Inflammatory macrophage treated with lipopolysaccharide for 4 hours (primary cell): ENCODE measurements around the gene MICALL1.
"Not testable (repeated sequence)": the region's sequence is repeated elsewhere in the genome, so short reads cannot be mapped to it uniquely, and the experiment has no call there.

Experiments used
- DNase-seq: peaks from one replicate; pipeline ENCODE4 v3.0.0-alpha.2; 2020

Gene MICALL1

DNA sequence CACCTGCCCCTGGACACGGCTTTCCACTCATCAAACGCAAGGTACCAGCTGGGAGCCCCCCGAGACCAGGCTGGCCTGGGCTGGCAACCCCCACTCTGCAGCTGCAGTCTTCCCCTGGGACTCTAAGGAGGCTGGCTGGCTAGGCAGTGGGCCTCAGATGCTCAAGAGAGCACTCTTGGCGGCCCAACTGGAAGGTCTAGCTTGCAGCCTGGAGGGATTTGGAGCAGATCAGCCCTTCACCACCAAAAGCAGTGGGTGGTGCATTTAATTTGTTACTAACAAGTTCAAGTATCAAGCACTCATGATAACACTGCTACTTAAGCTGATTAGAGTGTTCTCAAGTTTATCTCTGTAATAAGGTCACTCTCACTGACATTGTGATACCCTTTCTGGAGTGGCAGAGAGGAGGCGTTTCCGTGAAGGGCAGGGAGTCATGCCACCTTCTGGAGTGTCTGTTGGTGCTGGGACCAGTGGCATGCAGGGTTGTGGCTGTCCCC lies 25.8 kb downstream of the MICALL1 start:
- DNase-seq: no peak

DNA sequence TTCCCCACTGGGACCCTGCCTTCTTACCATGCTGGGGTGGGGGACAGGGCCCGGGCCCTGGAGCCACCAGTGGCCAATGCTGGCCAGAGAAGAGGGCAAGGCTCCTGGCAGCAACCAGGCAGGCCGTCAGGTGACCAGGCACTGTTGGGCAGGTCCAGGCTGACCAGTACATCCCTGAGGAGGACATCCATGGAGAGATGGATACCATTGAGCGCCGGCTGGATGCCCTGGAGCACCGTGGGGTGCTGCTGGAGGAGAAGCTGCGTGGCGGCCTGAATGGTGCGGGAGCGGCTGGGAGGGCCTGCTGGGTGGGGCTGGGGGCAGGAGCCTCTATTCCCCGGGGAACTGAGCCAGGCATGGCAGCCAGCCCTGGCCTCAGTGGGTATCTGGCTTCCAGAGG lies 26.3 kb downstream of the MICALL1 start:
- DNase-seq: no peak

DNA sequence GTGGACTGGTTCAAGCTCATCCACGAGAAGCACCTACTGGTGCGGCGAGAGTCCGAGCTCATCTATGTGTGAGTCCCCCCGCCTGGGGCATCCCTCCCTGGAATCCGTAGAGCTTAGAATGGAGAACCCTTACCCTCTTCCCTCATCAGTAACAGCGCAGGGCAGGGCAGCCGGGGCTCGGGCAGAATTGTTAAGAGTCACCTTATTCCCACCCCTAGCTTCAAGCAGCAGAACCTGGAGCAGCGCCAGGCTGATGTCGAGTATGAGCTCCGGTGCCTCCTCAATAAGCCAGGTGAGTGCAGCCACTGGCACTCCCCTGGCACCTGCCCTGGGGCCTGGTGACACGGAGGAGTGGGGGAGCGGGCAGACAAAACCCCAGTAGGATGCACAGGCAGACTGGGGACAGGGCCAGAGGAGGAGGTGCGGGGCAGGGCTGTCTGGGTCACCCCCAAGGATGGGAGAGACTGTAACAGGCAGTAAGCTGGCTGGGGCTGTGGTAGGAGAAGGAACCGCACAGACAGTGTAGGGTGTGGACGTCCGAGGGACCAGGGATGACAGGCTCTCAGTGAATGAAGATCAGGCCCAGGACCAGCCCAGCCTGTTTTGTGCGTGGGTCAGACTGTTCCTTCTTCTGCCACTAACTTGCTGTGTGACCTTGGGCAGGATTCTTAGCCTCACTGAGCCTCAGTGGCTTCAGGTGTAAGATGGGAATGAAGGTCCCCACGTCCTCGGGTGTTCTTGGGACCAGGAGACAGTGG lies 26.9 kb downstream of the MICALL1 start:
- DNase-seq: no peak

DNA sequence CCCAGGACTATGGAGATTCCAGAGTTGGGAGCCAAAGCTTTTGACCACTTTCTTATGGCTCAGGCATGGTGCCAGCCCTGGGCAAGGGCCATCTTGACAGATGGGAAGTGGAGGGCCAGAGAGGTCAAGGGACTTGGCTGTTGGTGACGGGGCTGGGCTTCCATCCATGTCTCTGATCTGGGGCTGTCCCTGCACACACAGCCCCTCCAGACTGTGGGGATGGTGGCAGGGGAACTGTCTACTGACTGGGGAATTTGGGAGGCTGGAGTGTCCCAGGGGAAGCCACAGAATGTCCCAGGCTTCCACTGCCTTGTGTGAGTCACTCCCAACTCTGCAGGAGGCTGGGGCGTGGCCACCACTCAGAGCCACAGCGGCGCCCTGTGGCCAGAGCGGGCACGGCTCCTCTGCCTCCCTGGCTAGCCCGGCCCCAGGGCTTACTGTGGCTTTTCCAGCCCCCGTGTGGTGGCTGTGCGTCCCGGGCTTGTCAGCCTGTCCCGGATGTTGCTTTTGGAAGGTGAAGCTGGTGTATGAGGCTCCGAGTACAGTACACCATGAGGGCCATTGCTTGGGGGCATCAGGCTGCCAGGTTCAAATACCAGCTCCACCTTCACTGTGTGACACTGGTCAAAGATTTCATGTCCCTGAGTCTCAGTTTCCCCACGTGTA lies 27.7 kb downstream of the MICALL1 start:
- DNase-seq: peak; percentile 92

DNA sequence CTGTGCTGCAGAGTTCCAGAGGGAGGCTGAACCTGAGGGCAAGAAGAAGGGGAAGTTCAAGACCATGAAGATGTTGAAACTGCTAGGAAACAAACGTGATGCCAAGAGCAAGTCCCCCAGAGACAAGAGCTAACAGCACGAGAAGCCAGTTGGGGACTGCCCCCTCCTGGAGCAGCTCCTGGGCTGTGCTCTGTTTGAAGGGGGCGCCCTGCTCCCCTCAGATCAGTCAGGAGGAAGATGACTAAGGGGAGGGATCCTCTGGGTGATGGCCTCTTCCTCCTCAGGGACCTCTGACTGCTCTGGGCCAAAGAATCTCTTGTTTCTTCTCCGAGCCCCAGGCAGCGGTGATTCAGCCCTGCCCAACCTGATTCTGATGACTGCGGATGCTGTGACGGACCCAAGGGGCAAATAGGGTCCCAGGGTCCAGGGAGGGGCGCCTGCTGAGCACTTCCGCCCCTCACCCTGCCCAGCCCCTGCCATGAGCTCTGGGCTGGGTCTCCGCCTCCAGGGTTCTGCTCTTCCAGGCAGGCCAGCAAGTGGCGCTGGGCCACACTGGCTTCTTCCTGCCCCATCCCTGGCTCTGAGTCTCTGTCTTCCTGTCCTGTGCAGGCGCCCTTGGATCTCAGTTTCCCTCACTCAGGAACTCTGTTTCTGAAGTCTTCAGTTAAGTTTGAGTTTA lies 34.7 kb downstream of the MICALL1 start:
- no peak for DNase-seq

DNA sequence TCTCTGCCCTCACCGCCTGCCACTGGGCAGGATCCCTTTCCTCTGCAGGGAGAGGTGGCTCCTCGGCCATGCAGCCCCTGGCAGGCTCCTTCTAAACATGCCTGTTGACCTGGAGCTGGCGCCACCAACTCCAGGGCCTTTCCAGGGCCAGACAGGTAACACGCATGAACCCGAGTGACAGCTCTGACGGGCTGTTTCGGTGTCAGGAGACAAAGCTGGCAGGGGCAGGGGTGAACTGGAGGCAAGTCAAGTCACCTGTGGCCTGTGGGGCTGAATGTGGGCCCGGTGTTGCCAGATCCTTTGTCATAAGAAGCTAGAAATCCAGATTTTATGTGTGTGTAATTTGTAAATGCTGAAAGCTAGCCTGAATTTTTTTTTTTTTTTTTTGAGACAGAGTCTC lies 36.0 kb downstream of the MICALL1 start:
- no peak for DNase-seq

DNA sequence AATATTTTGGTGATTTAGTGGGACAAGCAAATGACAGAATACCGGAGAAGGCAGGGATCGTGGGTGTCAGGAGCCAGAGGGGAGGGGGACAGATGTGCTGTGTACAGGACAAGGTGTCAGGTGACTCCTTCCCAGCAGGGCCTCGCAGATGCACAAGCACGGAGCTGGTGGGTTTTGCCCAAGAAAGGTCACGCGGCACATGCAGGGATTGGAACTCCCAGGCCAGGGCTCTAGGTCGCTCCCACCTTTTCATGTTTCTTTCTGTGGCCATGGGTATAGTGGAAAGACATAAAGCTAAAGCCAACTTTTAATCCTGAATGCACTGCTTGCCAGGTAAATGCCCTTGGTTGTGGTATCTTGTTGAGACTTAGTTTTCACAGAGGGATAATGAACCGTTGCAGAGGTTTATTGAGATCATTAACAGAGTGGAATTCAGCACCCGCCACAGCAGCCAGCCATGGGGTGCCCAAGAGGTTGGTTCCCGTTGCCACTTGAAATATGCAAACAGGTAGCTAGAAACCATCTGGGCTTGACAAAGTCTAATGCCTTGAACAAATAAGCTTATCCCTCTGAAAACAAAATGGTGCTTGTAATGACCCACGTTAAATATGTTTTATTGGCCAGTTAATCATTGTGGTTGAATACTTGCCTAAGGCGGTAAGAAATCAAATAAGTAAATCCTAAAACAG lies 37.2 kb downstream of the MICALL1 start:
- no peak for DNase-seq

DNA sequence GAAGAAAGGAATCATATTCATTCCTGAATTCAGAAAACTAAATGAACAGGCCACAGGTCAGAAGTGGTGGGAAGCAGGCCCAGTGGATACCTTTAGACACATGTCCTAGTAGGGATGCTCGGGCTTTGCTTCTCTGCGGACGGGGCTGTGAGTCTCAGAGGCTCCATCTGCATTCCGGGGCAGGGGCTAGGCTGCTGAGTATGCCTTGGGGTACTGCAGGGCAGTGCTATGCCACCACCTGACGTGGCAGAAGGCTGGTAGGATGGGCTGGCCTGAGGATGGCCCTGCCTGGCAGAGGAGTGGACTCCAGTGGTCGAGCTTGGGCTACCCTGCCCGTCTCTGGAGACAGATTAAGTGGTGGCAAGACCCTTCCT lies 37.7 kb downstream of the MICALL1 start:
- DNase-seq: no peak

DNA sequence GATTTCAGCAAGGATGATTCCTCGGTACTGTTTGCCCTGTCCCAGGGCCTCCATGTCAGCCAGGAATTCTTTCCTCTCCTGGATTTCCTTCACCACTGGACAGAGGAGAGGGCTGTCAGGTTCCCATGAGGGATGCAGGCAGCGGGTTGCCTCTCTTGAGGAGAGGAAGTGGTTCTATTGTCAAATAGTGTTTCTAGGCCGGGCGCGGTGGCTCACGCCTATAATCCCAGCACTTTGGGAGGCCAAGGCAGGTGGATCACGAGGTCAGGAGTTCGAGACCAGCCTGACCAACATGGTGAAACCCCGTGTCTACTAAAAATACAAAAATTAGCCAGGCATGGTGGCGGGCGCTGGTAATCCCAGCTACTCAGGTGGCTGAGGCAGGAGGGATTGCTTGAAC lies 38.3 kb downstream of the MICALL1 start:
- DNase-seq: not testable (repeated sequence)

DNA sequence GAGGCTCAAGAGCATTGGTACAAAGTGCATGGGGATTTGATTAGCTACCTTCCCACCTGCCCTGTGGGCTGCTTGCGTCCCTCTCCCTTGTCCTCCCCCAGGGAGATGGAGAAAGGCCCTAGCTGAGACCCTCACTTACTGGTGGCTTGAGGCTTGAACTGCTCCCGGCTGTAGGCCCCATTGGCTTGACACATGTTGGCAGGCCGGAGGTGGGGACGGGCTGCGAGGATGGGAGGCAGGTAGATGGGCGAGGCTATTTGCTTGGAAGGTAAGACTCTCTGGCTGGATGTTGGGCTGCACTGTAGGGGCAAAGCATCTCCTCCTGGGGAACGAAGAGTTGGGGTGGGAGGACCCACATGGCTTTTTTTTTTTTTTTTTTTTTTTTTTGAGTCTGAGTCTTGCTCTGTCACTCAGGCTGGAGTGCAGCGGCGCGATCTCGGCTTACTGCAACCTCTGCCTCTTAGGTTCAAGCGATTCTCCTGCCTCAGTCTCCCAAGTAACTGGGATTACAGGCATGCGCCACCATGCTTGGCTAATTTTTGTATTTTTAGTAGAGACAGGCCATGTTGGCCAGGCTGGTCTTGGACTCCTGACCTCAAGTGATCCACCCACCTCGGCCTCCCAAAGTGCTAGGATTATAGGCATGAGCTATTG lies 41.2 kb downstream of the MICALL1 start:
- not testable (repeated sequence) for DNase-seq

DNA sequence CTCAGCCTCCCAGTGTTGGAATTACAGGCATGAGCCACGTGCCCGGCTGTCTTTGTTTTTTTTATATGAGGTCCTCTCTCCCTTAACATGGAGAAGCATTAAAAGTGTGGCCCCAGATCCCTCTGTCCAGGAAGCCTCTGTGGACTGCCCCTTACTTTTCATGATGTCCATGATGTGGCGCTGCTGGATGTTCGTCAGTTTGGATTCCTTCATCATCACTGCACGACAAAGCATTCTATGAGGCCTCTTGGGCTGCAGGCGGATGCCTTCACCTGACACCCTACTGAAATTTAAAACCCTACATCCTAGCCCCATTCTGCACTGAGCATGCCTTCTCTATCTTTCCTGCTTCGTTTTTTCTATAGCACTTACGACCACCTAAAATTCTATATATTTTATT lies 45.2 kb downstream of the MICALL1 start:
- no peak for DNase-seq

DNA sequence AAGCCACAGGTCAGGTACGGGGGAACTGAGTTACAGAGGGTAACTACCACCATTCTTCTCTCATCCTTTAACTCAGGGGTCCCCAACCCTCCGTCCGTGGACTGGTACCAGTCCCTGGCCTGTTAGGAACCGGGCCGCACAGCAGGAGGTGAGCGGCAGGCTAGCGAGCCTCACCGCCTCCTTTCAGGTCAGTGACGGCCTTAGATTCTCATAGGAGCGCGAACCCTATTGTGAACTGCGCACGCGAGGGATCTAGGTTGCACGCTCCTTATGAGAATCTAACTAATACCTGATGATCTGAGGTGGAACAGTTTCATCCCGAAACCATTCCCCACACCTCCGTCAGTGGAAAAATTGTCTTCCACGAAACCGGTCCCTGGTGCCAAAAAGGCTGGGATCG lies 46.5 kb downstream of the MICALL1 start:
- DNase-seq: not testable (repeated sequence)

DNA sequence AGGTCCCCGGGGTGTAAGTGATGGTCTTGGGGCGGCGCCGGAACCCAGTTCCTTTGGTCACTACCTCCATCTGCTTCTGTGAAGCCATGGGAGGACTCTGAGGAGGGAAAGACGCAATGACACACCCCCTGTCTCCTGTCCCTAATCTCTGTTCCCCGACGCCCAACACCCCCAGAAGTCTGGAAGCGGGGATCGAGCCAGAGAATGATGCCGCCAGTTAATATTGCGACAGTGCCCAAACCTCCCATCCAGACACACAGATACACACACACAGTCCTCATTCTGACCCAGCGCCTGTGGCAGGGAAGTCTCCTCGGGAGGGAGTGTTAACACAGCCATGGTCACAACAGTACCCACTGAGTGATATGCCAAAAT lies 47.0 kb downstream of the MICALL1 start:
- DNase-seq: no peak

DNA sequence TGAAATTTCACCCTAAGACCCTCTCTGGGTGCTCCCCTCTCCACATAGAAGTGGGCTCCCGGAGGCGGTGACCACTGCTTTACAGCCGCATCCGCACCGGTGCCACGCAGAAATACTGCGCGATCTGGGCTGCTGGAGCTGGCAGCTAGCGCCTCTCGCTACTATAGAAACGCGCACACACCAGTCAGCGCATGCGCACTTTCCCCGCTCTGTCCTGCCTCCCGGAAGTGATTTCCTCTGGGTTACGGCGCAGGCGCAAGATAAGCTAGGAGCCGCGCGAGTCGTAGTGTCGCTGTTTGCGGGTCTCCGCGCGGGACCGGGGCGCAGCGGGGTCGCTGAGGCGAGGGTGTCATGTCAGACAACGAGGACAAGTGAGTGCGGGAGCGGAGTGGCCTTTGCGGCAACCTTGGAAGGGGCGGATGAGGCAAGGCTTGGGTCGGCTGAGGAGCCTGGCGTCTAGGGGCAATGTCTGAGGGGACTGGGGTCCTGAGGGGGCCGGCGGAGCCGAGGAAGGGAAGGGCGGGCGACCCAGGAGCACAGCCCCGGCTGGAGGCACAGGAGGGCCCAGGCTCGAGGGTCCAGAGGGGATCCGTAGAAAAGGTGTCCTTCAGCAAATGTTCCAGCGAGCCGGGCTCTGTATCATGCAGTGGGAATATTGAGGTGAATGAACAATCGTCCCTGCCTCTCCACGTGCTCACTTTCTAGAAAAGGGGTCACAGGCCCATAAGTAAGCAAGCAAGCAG lies 47.5 kb downstream of the MICALL1 start, which contains the start of the genes C22orf23 and POLR2F:
Gene C22orf23 (minus strand): TSS at position 165 of the 743 bp plus-strand sequence. CDS start 452 bp downstream, outside the sequence.
Gene POLR2F (plus strand): TSS at position 263 of the 743 bp plus-strand sequence. CDS start 89 bp downstream, at position 352.
- peak; percentile 98 for DNase-seq

DNA sequence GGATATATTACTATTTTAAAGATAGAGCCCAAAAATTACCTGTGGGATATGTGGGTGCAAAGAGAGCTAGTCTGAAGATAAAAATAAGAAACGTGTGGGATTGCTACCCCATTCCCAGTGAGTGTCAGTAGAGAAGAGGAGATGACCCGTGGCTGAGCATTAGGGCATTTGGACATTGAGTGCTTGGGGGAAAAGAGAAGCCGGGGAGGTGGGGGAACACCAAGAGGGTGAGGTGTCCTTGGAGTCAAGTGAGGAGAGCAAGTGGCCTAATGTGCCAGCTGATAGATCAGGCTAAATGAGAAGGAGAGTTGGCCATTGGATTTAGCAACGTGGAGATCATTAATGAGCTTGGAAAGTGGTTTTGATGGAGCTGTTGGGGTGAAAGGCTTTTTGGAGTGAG lies 48.6 kb downstream of the MICALL1 start:
- no peak for DNase-seq

DNA sequence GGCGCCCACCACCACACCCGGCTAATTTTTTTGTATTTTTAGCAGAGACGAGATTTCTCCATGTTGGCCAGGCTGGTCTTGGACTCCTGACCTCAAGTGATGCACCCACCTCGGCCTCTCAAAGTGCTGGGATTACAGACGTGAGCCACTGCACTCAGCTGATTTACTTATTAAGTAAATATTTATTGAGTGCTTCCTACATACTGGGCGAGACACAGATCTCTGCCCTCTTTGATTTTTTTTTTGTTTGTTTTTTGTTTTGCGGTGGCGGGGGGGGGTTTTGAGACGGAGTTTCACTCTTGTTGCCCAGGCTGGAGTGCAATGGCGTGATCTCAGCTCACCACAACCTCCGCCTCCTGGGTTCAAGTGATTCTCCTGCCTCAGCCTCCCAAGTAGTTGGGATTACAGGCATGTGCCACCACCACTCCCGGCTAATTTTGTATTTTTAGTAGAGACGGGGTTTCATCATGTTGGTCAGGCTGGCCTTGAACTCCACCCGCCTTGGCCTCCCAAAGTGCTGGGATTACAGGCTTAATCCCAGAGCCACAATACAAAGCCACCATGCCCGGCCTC lies 49.8 kb downstream of the MICALL1 start:
- DNase-seq: not testable (repeated sequence)

DNA sequence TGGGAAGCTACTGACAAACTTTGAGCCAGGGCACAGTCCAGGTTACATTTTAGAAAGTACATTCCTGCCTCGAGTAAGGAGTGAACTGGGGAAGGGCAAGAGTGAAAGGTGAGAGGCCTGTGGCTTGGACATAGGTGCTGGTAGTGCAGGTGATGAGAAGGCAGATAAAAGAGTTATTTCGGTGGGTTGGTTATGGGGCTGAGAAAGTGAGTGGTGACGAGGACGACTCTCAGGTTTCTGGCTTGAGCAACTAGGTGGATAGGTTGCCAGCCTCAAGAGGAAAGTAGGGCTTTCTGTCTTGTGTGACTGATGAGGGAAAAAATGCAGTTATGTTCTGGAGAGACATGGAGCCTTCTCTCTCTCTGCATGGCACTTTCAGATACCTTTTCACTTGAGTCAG lies 51.1 kb downstream of the MICALL1 start:
- no peak for DNase-seq

DNA sequence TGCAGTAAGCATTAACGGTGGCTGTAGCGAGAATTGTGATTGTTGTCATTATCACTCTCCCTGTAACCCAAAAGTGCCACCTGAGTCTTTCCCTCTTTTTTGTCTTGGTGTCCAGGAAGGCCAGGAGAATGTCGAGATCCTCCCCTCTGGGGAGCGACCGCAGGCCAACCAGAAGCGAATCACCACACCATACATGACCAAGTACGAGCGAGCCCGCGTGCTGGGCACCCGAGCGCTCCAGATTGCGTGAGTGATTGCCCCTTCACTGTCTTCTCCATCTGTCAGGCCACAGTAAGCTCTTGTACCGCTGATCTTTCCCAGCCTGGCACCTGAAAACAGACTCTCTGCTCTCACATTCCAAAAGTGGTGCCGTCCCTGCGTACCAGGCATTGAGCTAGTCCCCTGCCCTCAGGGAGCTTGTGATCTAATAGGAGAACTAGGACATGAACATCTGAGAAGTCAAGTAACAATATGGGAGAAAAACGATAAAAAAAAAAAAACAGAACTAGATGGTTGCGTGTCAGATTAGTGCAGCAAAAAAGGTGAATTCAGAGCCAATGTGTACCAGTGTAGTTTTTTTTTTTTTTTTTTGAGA lies 53.2 kb downstream of the MICALL1 start:
- DNase-seq: no peak

DNA sequence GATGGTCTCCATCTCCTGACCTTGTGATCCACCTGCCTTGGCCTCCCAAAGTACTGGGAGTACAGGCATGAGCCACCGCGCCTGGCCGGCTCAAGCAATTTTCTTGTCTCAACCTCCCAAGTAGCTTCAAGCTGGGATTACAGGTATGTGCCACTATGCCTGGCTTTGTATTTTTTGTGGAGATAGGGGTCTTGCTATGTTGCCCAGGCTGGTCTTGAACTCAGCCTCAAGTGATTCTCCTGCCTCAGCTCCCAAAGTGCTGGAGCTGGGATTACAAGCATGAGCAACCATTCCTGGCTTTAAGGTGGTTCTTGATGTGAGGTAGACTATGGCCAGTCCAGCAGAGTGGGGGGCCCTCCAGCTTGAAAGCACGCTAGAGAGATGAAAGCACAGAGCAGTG lies 55.0 kb downstream of the MICALL1 start:
- DNase-seq: no peak

DNA sequence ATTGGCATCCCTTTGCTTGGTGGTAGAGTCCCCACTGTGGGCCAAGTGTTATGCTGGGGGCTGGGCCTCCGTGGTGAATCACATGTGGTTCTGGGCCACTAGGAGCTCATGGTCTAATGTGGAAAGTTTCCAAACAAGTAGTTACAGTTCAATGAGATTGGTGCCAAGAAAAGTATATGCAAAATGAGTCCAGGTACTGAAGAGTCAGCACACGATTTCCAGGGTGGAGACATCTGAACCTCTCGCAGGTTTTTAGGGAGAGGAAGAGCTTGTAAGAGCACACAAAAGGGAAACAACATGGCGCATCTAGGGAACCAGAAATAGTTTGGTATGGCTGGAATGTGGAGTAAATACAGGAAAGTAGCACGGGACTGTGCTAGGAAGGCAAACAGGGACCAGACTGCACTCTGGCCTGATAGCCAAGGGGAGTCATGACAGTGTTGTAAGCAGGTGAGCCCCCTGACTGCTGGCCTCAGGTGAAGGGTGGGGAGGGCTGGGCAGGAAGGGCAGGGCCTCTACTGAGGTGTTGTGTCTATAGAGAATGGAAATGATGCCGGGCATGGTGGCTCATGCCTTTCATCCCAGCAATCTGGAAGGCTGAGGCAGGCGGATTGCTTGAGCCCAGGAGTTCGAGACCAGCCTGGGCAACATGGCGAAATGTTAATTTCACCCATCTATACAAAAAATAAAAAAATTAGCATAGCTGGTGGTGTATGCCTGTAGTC lies 60.0 kb downstream of the MICALL1 start:
- DNase-seq: no peak
